Anterior cingulate cortex (tissue), 58 donors: ENCODE data around the gene TRIP12.
"Not testable (repeated sequence)": the region's sequence is repeated elsewhere in the genome, so short reads cannot be mapped to it uniquely, and the experiment has no call there.

Experiments used
- DNase-seq, 58 donors: peaks; one replicate each; lab custom pipeline; 2025; lab: John Stamatoyannopoulos, UW

TRIP12 gene

DNA sequence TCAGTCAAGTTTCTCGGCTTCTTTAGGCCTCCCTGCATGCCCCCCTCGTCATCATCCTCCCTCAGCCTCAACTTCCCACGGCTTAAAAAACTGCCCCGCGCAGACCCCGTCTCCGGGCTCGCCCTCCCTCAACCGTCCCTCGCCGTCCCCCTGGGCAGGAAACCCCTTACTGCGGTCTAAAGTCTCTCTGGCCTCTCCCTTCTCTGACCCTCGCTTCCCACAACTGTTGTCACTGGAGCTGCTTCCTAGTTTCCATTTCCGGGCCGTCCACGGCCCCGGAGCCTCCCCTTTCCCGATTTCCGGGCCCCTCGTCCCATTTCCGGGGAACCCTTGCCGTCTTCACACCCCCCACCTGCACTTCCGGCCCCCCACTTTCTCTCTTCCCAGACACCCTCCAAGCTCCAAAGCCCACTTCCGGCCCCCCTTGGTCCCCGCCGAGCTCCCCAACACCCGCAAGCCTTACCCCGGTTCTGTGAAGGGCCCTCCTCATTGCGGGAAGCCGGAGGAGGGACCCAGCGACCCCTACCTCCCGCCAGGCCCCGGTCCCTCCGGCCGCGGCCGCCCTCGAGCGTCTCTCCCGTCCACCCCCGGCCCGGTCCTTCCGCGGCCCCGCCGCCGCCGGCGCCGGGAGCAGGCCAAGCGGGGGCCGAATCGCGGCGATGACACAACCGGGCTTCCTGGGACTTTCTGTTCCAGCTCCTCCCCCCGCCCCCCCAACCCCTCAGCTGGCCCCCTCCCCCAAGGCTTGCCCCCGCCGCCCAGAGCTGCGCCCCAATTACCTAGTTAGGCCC, 513 bp downstream of the TRIP12 start:
- peak in 57 of 58 donors; percentile 24 to 88 (median 72) for DNase-seq

DNA sequence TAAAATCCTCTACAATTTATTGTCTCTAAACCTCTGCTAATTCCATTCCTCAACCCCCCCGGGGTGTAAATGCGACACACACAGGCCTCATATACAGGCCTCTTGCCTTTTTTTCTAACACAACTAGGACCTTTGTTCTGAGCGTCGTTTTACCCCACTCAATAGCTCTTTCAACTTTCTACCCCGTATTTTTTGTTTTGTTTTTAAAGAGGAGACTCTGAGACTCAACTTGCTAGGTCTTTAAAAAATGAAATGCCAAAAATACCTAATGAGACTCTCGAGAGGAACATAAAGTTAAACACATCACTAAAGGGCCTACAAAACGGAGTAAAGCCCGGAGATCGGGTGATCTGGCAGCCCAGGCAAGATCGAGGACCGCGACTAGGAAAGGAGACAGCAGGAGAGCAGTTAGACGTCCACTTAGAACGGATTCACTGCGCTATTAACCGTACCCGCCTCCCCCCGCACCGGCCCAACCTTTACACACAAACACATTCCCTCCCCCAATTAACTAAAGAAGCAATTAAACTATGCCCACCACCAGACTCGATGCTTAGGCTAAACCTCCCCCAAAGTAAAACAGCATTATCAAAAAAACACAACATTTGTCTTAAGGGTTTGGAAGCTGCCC, 1.7 kb downstream of the TRIP12 start:
- DNase-seq: peak in 11 of 58 donors; percentile 0 to 24 (median 6)

- no peak for DNase-seq
Measured at GRCh38 chr2:229917793-229918192, 4.0 kb downstream of the TRIP12 start.

GRCh38 chr2:229914171-229914570, 7.6 kb downstream of the TRIP12 start:
- DNase-seq: no peak

- peak in 1 of 58 donors; percentile 1 for DNase-seq
Measured at GRCh38 chr2:229910832-229911412, 10.9 kb downstream of the TRIP12 start.

DNA sequence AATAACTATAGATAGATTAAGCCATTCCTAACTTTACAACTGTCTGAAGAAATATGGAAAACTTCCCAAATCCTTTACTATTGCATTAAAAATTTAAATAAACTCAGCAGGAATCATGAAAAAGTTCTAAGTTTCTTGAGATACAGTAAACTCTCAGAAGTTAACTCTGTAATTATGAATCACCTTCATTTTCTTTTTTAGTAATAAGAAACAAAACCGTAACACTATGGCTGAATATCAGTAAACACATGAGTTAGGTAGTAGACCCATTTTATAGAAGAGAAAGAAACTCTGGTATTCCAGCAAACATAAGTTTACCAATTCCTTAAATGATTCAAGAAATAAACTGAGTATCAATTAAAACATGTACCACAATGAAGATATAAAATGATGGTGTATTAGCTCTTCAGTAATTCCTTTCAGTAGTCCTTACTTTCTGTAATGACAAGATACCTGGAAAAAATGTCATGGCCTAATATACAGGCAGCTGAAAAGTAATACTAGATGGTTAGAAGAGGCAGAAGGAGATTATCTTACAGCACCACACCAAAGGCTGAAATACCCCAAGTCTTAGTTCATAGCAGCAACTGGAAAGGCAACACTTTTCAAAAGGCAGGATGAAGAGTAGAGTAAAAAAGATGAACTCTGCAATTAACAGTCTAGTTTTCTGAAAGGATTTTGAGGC, 11.5 kb downstream of the TRIP12 start:
- no peak for DNase-seq

GRCh38 chr2:229909090-229909489, 12.7 kb downstream of the TRIP12 start:
- DNase-seq: no peak

GRCh38 chr2:229905601-229906000, 16.2 kb downstream of the TRIP12 start:
- DNase-seq: no peak

- no peak for DNase-seq
Measured at GRCh38 chr2:229903037-229903436, 18.8 kb downstream of the TRIP12 start.

GRCh38 chr2:229901819-229902218, 20.0 kb downstream of the TRIP12 start:
- no peak for DNase-seq

GRCh38 chr2:229900514-229900913, 21.3 kb downstream of the TRIP12 start:
- not testable (repeated sequence) for DNase-seq

DNA sequence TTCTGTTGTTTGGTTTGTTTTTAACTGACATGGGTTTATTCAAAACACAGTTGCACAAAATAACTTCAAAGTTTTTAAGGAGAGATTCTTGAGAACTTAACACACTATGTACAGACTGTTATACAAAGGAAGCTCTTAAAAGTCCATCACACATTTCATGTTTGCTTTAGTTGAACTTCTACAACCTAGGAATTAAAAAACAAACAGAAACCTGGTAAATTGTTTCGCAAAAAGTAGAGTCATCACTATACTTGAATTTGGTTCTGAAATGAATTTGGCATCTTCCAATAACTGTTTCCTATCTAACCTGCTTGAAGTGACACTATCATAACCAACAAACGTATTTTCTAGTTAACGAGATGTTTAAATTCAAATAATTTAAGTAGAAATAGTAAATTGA, 21.8 kb downstream of the TRIP12 start:
- DNase-seq: no peak

DNA sequence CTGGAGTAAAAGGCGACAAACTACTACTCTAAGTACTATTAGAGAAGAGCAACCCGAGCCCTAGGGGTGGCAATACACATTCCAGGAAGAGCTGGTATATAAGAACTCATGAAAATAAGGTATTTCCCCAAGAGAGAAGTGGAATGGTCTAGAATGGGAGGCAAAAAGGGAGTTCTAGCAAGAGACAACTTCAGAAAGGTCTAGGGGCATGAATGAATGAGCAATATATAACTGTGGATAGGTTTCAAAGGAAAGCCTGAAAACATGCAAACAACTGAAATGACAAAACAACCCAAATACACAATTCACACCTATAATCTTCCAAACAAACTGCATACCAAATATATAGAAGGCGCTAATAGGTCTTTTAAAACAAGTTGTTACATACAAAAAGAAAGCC, 22.2 kb downstream of the TRIP12 start:
- no peak for DNase-seq

DNA sequence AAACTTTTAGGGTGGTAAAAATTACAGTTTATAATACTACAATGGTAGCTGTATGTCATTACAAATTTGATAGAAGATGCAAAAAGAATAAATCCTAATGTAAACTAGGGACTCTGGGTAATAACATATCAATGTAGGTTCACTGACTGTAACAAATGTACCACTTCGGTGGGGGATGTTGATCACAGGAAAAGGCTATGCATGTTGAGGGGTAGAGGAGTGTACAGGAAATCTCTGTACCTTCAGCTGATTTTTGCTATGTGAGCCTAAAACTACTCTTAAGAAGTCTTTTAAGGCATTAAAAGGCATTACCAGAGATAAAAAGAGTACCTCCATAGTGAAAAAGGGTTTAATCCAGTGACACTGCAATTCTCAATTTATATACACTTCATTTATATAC, 25.0 kb downstream of the TRIP12 start:
- no peak for DNase-seq

GRCh38 chr2:229889023-229889422, 32.8 kb downstream of the TRIP12 start:
- DNase-seq: no peak

DNA sequence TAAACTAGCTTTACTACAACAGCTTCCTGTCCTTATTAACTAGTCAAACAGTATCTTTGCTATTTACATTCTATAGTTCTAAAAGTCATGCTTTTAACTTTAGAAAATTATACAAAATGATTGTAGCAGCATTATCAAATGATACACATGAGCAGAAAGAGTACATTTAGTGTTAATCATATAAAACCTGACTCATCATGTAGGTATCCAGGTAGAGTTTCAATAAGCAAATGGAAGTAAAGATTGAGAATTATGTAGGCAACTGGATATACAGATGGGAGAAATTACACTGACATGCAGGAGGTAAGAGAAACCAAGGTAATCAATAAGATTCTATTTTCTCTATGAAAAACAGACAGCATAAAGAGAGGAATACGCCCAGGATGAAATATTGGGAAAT, 33.8 kb downstream of the TRIP12 start:
- DNase-seq: no peak

DNA sequence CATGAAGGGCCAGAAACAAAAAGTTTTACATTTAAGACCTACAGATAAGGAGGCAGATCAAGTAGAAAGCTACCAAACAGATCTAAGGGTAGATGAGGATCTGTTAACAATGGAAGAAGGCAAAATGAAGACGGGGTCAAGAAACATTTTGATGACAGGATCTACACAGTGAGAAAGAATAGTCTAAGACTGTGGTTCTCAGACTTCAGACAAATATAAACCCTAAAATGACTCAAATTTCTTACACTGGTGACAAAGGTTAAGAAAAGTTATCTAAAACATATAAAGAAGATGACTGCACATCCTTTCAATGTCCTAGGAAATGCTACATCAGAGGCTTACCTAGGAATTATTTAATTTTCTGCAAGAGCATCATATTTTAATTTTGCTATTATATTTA, 34.4 kb downstream of the TRIP12 start:
- no peak for DNase-seq

DNA sequence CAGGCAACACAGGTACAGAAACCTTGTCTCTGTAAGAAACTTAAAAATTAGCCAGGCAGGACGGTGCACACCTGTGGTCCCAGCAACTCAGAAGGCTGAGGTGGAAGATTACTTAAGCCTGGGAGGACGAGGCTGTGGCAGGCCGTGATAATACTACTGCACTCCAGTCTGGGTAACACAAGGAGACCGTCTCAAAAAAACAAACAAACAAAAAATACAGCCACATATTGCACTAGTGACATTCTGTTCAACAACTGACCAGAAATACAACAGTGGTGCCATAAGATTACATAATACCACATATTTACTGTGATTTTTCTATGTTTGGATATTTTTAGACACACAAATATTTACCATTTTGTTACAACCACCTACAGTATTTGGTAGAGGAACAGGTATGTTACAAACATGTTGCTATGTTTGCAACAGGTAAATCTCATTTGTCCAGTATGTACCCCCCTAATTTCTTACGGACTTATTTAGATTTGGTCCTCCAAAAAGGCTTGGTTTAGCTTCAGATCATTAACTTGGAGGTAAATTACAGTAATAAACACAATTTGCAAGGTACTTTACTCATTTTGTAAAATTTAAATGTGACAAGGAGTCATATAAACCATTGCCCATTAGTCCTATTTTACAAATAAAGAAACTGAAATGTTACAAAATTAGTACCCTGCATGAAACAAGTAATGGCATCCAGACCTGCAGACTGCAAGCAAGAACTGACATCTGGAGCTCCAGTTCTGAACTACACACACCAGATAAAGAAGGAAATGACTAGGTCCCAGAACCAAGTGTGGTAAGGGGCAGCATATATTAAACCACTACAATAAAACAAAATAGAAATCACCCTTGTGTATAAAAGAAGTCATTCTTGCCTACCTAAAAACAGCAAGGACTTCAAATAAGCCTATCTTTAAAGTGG, 36.8 kb downstream of the TRIP12 start:
- no peak for DNase-seq

- no peak for DNase-seq
Measured at GRCh38 chr2:229882583-229882982, 39.2 kb downstream of the TRIP12 start.
